ACHN (cell line): ENCODE measurements around the gene RHBDF1.
A peak's percentile ranks its signal among the peaks of the same experiment; 100 is the strongest.

ENCODE experiments used
- DNase-seq: peaks from one replicate; pipeline ENCODE4 v3.0.0-alpha.2; 2015
- in situ Hi-C: cut with HindIII; loops from 2 replicates; pipeline ENCODE4 v1.10.0; 2017; ENCODE audit warnings: low sequenced_read_pairs, low pct_ligation_motif_present, low pct_unique_long_range_greater_than_20kb

The RHBDF1 gene

DNA sequence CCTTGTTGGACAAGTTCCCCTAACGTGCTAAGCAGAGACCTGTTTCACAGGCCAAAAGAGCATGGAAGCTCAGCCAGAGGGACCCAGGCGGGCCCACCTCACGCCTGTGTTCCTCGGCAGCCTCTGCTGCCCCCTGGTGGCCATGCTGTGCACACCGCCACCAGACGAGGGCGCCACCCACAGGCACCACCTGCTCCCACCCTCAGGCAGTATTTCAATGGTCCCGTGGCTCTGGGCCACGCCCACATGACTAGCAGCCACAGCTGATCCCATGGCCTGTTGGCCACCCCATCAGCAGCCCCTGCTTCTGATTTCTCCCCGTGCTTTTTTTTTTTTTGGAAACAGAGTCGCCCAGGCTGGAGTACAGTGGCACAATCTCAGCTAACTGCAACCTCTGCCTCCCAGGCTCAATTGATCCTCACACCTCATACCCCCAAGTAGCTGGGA, 24.5 kb upstream of the RHBDF1 start:
- DNase-seq = peak; percentile 93
- in situ Hi-C loops = no loop called here

- DNase-seq = no peak
- in situ Hi-C loops = no loop called here
These were observed 22.5 kb upstream of the RHBDF1 start for GRCh38 chr16:94918-95265.

- in situ Hi-C loops = no loop called here
- no peak for DNase-seq
These were observed 20.3 kb upstream of the RHBDF1 start for GRCh38 chr16:92431-93339.

- DNase-seq = no peak
- in situ Hi-C loops = no loop called here
These were observed 19.1 kb upstream of the RHBDF1 start for GRCh38 chr16:91484-91883.

GRCh38 chr16:89391-90302, 17.2 kb upstream of the RHBDF1 start:
- no peak for DNase-seq
- in situ Hi-C loops = no loop called here

DNA sequence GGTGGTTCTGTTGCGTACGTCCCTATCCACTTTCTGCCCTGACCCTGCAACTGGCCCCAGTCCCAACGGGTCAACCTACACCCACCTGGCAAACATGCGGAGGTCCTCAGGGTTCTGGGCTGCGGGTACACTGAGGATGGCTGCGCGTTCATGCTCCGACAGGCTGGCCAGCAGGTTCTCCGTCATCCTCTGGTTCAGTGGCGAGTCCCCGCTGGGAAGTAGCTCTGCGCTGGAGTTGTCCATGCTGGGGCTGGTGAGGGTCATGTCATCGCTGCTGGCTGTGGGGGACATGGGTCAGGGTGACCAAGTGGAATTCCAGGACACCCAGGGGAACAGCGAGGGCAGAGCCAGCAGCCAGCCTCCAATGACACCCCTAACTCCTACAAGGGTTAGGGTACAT, 16.2 kb upstream of the RHBDF1 start:
- DNase-seq = no peak
- in situ Hi-C loops = no loop called here

- no peak for DNase-seq
- in situ Hi-C loops = no loop called here
These were observed 14.1 kb upstream of the RHBDF1 start for GRCh38 chr16:86483-86952.

DNA sequence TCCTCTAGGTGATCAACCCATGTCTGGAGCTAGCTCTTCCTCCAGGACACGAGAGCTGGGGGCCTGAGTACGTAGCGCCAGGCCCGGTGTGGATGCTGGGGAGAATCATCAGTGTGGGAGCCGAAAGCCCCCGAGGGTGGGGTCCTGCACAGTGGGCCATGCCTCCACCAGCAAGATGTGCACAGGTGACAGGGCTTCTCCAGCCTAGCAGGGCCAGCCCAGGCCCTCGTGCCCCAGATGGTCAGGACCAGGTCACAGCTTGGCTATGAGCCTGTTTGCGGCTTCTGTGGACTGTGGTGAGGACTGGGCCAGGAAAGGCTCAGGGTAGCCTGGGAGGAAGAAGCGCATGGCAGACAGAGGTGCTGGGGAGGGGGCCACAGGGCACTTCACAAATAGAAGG, 13.4 kb upstream of the RHBDF1 start:
- DNase-seq = no peak
- in situ Hi-C loops = no loop called here

- in situ Hi-C loops = no loop called here
- no peak for DNase-seq
These were observed 13.0 kb upstream of the RHBDF1 start for GRCh38 chr16:85407-85782.

DNA sequence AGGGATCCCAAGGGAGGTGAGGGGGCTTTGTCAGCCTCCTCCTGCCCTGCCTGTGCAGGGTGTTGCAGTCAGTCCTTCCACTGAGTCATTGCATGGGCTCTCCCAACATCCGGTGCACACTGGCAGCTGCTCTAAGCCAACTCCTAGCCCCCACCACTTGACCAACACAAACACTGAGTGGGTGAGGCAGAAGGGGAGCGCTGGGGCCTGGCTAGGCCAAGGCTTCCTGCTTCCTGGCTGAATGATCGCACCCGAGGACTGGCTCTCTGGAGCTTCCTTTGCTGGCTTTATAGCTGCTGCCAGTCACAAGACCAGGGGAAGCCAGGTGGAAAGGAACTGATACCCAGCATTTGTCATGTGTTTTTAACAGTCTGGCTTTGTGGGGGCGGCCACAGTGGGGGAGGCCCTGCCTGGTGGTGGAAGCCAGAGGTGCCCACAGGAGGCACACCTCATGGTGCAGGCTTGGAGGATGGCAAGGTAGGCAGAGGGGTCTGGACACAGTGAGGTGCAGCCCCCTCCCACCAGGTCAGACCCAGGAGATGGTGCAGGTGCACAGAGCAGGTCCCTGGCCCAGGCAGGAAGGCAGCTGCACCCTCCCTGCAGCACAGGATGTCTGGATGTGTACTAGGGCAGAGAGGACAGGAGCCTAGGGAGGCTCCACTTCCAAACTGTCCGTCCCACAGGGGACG, 12.4 kb upstream of the RHBDF1 start:
- in situ Hi-C loops = no loop called here
- DNase-seq = peak; percentile 96

GRCh38 chr16:83781-84615, 11.6 kb upstream of the RHBDF1 start:
- DNase-seq = no peak
- in situ Hi-C loops = no loop called here

GRCh38 chr16:83060-83603, 10.7 kb upstream of the RHBDF1 start:
- in situ Hi-C loops = no loop called here
- DNase-seq = no peak

DNA sequence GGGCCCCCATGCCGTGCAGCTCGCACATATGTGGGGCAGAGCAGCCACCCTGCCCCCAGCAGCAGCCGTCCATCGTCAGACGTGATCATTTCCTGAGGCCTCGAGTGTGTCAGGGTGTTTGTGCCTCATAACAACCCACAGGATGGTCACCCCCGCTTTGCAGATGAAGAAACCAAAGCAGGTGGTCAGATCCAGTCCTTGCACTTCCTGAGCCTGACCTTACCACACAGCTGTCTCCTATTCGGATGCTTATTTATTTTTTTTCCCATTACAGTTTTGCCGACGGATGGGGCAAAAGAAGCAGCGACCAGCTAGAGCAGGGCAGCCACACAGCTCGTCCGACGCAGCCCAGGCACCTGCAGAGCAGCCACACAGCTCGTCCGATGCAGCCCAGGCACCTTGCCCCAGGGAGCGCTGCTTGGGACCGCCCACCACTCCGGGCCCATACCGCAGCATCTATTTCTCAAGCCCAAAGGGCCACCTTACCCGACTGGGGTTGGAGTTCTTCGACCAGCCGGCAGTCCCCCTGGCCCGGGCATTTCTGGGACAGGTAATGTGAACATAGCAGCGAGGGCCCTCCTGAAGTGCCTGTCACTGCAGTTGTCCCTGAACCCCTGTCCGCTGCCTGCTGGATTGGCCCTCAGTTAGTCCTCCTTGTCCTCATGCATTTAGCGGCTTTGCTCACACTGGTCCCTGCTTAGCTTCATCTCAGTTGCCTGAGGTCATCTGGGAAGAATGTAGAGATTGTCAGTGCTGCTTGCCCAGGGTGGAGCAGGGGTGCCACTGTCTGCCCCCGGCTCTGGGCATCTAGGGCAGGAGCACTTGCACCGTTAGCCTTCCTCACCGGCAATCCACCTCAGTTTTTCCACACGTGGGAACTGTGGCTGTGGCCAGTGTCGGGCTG, 7.0 kb upstream of the RHBDF1 start:
- in situ Hi-C loops = no loop called here
- no peak for DNase-seq

DNA sequence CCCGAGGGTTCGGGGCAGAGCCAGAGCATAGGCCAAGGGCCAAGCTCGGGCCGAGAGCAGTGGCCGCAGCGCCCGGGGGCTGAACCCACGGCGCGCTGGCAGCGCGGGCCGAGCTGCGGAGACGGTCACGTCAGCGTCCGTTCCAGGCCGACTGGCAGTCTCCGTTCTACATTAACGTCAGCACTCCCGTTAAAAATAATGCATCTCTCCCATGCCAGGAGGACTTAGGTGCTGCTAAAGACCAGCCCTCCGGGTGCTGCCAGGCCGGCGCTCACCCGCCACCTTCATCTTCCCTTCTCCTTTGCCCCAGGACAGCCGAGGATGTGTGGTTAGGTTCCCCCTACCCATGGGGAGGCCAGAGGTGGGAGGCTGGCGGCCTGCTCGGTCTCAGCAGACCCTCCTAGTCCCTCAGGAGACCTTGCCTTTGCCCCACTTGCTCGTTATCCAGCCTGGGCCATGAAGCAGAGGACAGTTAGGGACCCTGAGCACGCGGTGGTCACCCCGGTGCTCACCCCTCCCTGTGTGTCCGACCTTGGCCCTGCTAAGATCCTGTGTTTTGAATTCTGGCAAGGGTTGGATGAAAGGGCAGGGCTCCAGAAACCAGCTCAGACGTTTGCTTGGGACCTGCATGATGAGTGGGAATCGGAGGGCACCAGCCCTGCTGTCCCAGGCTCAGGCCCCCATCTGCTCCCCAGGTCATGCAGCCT, 6.2 kb upstream of the RHBDF1 start:
- peak; percentile 52 for DNase-seq
- in situ Hi-C loops = no loop called here

- in situ Hi-C loops = no loop called here
- DNase-seq = peak; percentile 87
These were observed 5.5 kb upstream of the RHBDF1 start, which contains the start of gene MPG for GRCh38 chr16:77807-78443. MPG (plus strand) TSS chr16:78225; CDS start chr16:78310, 85 bp downstream.

- peak; percentile 78 for DNase-seq
- in situ Hi-C loops = no loop called here
These were observed 4.9 kb upstream of the RHBDF1 start for GRCh38 chr16:77273-77806.
